Measurements from ENCODE around the gene CDKN1A. TPM values are rescaled to one million over a fixed set of nuclear protein-coding genes. Genes with fewer than 3 reads are reported as not detected.

The CDKN1A gene
- total RNA-seq, 5 donors from 2014 or later (not counting 1 experiment from before 2014, with no cell fraction given) = 9.6 to 88.9 (median 11.8) TPM

GRCh38 chr6:36714511-36714910 is 36.0 kb downstream of the CDKN1A start:
- DNase-seq (no peak), ATAC-seq (replicated peaks in 1 of 4) (no peak)
- Mint-ChIP-seq H3K27ac (no peak overlapping the region), H3K27me3 (no peaks in the 10 kb centered on the region), H3K4me3 (no peak overlapping the region), H3K4me1 (peaks cover 0 to 4% (median 0%) of the 10 kb centered on the region in 3 donors), H3K36me3 (no peaks in the 10 kb centered on the region), H3K9me3 (no peaks in the 10 kb centered on the region)
- H3K27ac ChIP-seq (ENCODE audit: low read length) = no peak overlapping the region
- 83% methylated on average over 10 of the region's 10 CpGs for WGBS (ENCODE audit: insufficient coverage)
- no peak overlapping the region for H3K4me3 ChIP-seq (ENCODE audit: control insufficient read depth in 1 of 2, extremely low read depth in 1 of 2, low read length in 1 of 2)
- peaks cover 0 to 24% of the 10 kb centered on the region in 2 experiments for H3K27me3 ChIP-seq (replicated peaks in 1 of 2; ENCODE audit: control insufficient read depth in 2 of 2, extremely low read depth in 1 of 2, insufficient read depth in 2 of 2, low read length in 1 of 2)
- CTCF ChIA-PET = no interaction called here
- H3K36me3 ChIP-seq (ENCODE audit: control insufficient read depth in 2 of 2, extremely low read depth in 1 of 2, insufficient read depth in 1 of 2, low read length in 1 of 2) = no peaks in the 10 kb centered on the region
- no peaks in the 10 kb centered on the region for H3K9me3 ChIP-seq
- H3K4me1 ChIP-seq (ENCODE audit: control insufficient read depth in 1 of 2, extremely low read depth in 1 of 2, insufficient read depth in 2 of 2, low read length in 2 of 2) = no peaks in the 10 kb centered on the region
- POLR2A ChIA-PET = no interaction called here

DNA sequence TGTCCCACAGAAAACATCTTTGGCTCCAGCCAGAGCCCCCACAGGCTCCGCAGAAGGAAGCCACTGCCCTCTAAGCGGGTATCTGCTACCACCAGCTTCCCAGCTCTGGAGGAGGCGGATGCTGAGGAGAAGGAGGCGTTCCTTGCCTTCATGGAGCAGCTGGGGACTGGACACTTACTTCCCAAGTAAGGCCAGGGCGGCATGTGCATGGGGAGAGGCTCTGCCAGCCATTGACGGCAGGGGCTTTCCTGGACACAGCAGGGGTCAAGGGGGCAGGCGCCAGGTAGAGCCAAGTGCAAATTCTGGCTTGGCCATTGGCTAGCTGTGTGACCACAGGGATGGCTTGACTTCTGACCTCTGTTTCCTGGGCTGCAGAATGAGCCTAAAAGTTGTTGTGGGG is 37.0 kb downstream of the CDKN1A start:
- H3K9me3 ChIP-seq = no peaks in the 10 kb centered on the region
- H3K4me3 Mint-ChIP-seq = no peak overlapping the region
- CTCF ChIA-PET = no interaction called here
- H3K27me3 ChIP-seq (replicated peaks in 1 of 2; ENCODE audit: control insufficient read depth in 2 of 2, extremely low read depth in 1 of 2, insufficient read depth in 2 of 2, low read length in 1 of 2) = peaks cover 0 to 26% of the 10 kb centered on the region in 2 experiments
- no peaks in the 10 kb centered on the region for H3K36me3 Mint-ChIP-seq
- H3K27me3 Mint-ChIP-seq = no peaks in the 10 kb centered on the region
- H3K4me3 ChIP-seq (ENCODE audit: control insufficient read depth in 1 of 2, extremely low read depth in 1 of 2, low read length in 1 of 2) = no peak overlapping the region
- H3K9me3 Mint-ChIP-seq = no peaks in the 10 kb centered on the region
- no peak overlapping the region for H3K27ac Mint-ChIP-seq
- no peak for DNase-seq
- peaks cover 0 to 6% (median 2%) of the 10 kb centered on the region in 3 donors for H3K4me1 Mint-ChIP-seq
- H3K36me3 ChIP-seq (ENCODE audit: control insufficient read depth in 2 of 2, extremely low read depth in 1 of 2, insufficient read depth in 1 of 2, low read length in 1 of 2) = no peaks in the 10 kb centered on the region
- no peak for ATAC-seq (replicated peaks in 1 of 4)
- no peaks in the 10 kb centered on the region for H3K4me1 ChIP-seq (ENCODE audit: control insufficient read depth in 1 of 2, extremely low read depth in 1 of 2, insufficient read depth in 2 of 2, low read length in 2 of 2)
- WGBS (ENCODE audit: insufficient coverage) = 83% methylated on average over 7 of the region's 7 CpGs
- POLR2A ChIA-PET = no interaction called here
- no peak overlapping the region for H3K27ac ChIP-seq (ENCODE audit: low read length)

GRCh38 chr6:36716476-36717093 is 38.1 kb downstream of the CDKN1A start:
- Histone ChIP-seq H3K4me3 (ENCODE audit: control insufficient read depth in 1 of 2, extremely low read depth in 1 of 2, low read length in 1 of 2) (no peak overlapping the region), H3K27me3 (replicated peaks in 1 of 2; ENCODE audit: control insufficient read depth in 2 of 2, extremely low read depth in 1 of 2, insufficient read depth in 2 of 2, low read length in 1 of 2) (peaks cover 0 to 26% of the 10 kb centered on the region in 2 experiments), H3K27ac (ENCODE audit: low read length) (no peak overlapping the region), H3K36me3 (ENCODE audit: control insufficient read depth in 2 of 2, extremely low read depth in 1 of 2, insufficient read depth in 1 of 2, low read length in 1 of 2) (no peaks in the 10 kb centered on the region), H3K9me3 (no peaks in the 10 kb centered on the region), H3K4me1 (ENCODE audit: control insufficient read depth in 1 of 2, extremely low read depth in 1 of 2, insufficient read depth in 2 of 2, low read length in 2 of 2) (no peaks in the 10 kb centered on the region)
- no peak for DNase-seq
- ATAC-seq (replicated peaks in 1 of 4) = no peak
- ChIA-PET POLR2A (interaction anchor here in 1 of 2 donors (0.9 kb wide), 1 partner anchor 36 kb away, joined by 3 read pairs; no protein-coding TSS in a partner anchor), CTCF (no interaction called here)
- Mint-ChIP-seq H3K9me3 (no peaks in the 10 kb centered on the region), H3K36me3 (no peaks in the 10 kb centered on the region), H3K4me1 (peaks cover 0 to 6% (median 2%) of the 10 kb centered on the region in 3 donors), H3K4me3 (no peak overlapping the region), H3K27ac (no peak overlapping the region), H3K27me3 (no peaks in the 10 kb centered on the region)
- WGBS (ENCODE audit: insufficient coverage) = 86% methylated on average over 4 of the region's 8 CpGs

GRCh38 chr6:36717231-36717825 is 38.8 kb downstream of the CDKN1A start:
- CTCF ChIA-PET = no interaction called here
- no peak overlapping the region for H3K4me3 Mint-ChIP-seq

DNA sequence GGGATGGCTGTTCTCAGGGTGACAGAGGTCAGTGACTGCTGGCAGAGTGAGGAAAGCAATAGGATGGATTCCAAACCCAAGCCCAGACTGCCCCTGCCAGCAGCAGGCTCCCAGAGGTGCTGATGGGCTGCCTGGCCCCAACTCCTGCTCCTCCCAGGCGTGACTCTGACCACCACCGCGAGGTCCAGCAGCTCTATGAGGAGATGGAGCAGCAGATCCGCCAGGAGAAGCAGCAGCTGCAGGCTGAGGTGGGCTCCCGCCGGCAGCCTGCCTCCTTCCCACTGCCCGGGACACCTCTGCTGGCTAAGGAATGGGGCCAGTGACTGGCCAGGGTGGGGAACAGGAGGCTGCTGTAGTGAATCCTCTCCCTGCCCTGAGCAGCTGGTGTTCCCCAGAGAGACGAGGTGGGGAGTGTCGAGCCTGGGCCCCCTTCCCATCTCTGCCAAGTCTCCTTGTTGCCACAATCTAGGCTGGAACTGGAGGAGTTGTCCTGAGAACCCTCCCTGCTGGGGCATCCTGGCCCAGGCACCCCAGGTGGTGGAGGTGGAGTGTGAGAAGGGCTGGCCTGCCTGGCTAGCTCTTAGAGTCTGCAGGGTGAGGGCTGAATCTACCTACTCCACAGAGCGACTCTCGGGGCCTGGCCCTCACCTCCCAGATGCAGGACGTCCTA is 39.5 kb downstream of the CDKN1A start:
- WGBS (ENCODE audit: insufficient coverage) = 86% methylated on average over 7 of the region's 12 CpGs
- no peaks in the 10 kb centered on the region for H3K36me3 Mint-ChIP-seq
- H3K4me3 ChIP-seq (ENCODE audit: control insufficient read depth in 1 of 2, extremely low read depth in 1 of 2, low read length in 1 of 2) = no peak overlapping the region
- H3K9me3 Mint-ChIP-seq = no peaks in the 10 kb centered on the region
- H3K4me1 Mint-ChIP-seq = peaks cover 0 to 6% (median 2%) of the 10 kb centered on the region in 3 donors
- CTCF ChIA-PET = no interaction called here
- DNase-seq = no peak
- no peak overlapping the region for H3K27ac Mint-ChIP-seq
- H3K4me1 ChIP-seq (ENCODE audit: control insufficient read depth in 1 of 2, extremely low read depth in 1 of 2, insufficient read depth in 2 of 2, low read length in 2 of 2) = no peaks in the 10 kb centered on the region
- no peak overlapping the region for H3K27ac ChIP-seq (ENCODE audit: low read length)
- H3K27me3 Mint-ChIP-seq = no peaks in the 10 kb centered on the region
- H3K27me3 ChIP-seq (replicated peaks in 1 of 2; ENCODE audit: control insufficient read depth in 2 of 2, extremely low read depth in 1 of 2, insufficient read depth in 2 of 2, low read length in 1 of 2) = peaks cover 0 to 26% of the 10 kb centered on the region in 2 experiments
- no peak overlapping the region for H3K4me3 Mint-ChIP-seq
- POLR2A ChIA-PET = no interaction called here
- ATAC-seq (replicated peaks in 1 of 4) = no peak
- no peaks in the 10 kb centered on the region for H3K9me3 ChIP-seq
- H3K36me3 ChIP-seq (ENCODE audit: control insufficient read depth in 2 of 2, extremely low read depth in 1 of 2, insufficient read depth in 1 of 2, low read length in 1 of 2) = no peaks in the 10 kb centered on the region

More at GRCh38 chr6:36717231-36717825, 38.8 kb downstream of the CDKN1A start:
- Histone ChIP-seq H3K9me3 (no peaks in the 10 kb centered on the region), H3K27ac (ENCODE audit: low read length) (no peak overlapping the region), H3K4me3 (ENCODE audit: control insufficient read depth in 1 of 2, extremely low read depth in 1 of 2, low read length in 1 of 2) (no peak overlapping the region), H3K36me3 (ENCODE audit: control insufficient read depth in 2 of 2, extremely low read depth in 1 of 2, insufficient read depth in 1 of 2, low read length in 1 of 2) (no peaks in the 10 kb centered on the region), H3K4me1 (ENCODE audit: control insufficient read depth in 1 of 2, extremely low read depth in 1 of 2, insufficient read depth in 2 of 2, low read length in 2 of 2) (no peaks in the 10 kb centered on the region), H3K27me3 (replicated peaks in 1 of 2; ENCODE audit: control insufficient read depth in 2 of 2, extremely low read depth in 1 of 2, insufficient read depth in 2 of 2, low read length in 1 of 2) (peaks cover 0 to 26% of the 10 kb centered on the region in 2 experiments)
- Mint-ChIP-seq H3K4me1 (peaks cover 0 to 6% (median 2%) of the 10 kb centered on the region in 3 donors), H3K9me3 (no peaks in the 10 kb centered on the region), H3K27me3 (no peaks in the 10 kb centered on the region), H3K27ac (no peak overlapping the region), H3K36me3 (no peaks in the 10 kb centered on the region)
- ATAC-seq (replicated peaks in 1 of 4) (no peak), DNase-seq (no peak)
- POLR2A ChIA-PET = interaction anchor here in 1 of 2 donors (0.9 kb wide), 1 partner anchor 35 kb away, joined by 3 read pairs; no protein-coding TSS in a partner anchor
- WGBS (ENCODE audit: insufficient coverage) = 77% methylated on average over 12 of the region's 13 CpGs

DNA sequence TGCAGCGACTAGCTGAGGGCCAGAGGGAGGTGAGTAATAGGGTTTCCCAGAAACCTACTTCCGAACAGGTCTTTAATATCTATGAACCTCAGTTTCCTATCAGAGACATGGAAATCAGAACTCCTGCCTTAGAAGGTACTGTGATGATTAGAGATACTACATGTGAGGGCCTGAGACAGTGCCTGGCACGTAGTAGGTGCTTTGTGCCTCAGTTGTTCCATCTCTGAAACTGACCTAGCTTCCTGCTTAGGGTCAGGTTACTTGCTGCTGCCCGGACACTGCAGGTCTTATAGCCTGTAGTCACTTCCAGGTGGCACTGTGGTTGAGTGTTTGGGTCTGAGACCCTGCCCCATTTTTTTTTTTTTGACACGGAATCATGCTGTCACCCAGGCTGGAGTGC is 40.0 kb downstream of the CDKN1A start:
- CTCF ChIA-PET = no interaction called here
- ATAC-seq (replicated peaks in 1 of 4) = no peak
- POLR2A ChIA-PET = no interaction called here

More for the DNA sequence above, 40.0 kb downstream of the CDKN1A start:
- Mint-ChIP-seq H3K9me3 (no peaks in the 10 kb centered on the region), H3K36me3 (no peaks in the 10 kb centered on the region), H3K27ac (no peak overlapping the region), H3K4me1 (peaks cover 0 to 6% (median 2%) of the 10 kb centered on the region in 3 donors), H3K27me3 (no peaks in the 10 kb centered on the region), H3K4me3 (no peak overlapping the region)
- Histone ChIP-seq H3K9me3 (no peaks in the 10 kb centered on the region), H3K4me3 (ENCODE audit: control insufficient read depth in 1 of 2, extremely low read depth in 1 of 2, low read length in 1 of 2) (no peak overlapping the region), H3K4me1 (ENCODE audit: control insufficient read depth in 1 of 2, extremely low read depth in 1 of 2, insufficient read depth in 2 of 2, low read length in 2 of 2) (no peaks in the 10 kb centered on the region), H3K27me3 (replicated peaks in 1 of 2; ENCODE audit: control insufficient read depth in 2 of 2, extremely low read depth in 1 of 2, insufficient read depth in 2 of 2, low read length in 1 of 2) (peaks cover 0 to 25% of the 10 kb centered on the region in 2 experiments), H3K36me3 (ENCODE audit: control insufficient read depth in 2 of 2, extremely low read depth in 1 of 2, insufficient read depth in 1 of 2, low read length in 1 of 2) (no peaks in the 10 kb centered on the region), H3K27ac (ENCODE audit: low read length) (no peak overlapping the region)
- DNase-seq = no peak
- 55% methylated on average over 3 of the region's 5 CpGs for WGBS (ENCODE audit: insufficient coverage)
